Loucy (cell line): ENCODE results near the gene CPZ.

ENCODE experiments used
- H2AFZ ChIP-seq: fragments of 200-600 bp; sonication (generic); 2 replicates; pipeline ENCODE4 v1.6.0; 2016; ENCODE audit warnings: antibody characterized with exemption, mild to moderate bottlenecking, low read length, moderate library complexity
- H3F3A ChIP-seq: fragments of 200-600 bp; 2 replicates; pipeline ENCODE4 v1.6.0; 2016; ENCODE audit warnings: antibody characterized with exemption, low read depth, mild to moderate bottlenecking
- H3K27me3 ChIP-seq: fragments of 200-600 bp; sonication (generic); 2 replicates; pipeline ENCODE4 v1.6.1; 2014; ENCODE audit warnings: low read length, mild to moderate bottlenecking; ENCODE audit not compliant: insufficient read depth, poor library complexity, severe bottlenecking
- H3K36me3 ChIP-seq: fragments of 200-600 bp; sonication (generic); 2 replicates; pipeline ENCODE4 v1.6.1; 2016; ENCODE audit warnings: low read length; ENCODE audit not compliant: insufficient read depth
- H3K4me1 ChIP-seq: fragments of 200-600 bp; sonication (generic); 2 replicates; pipeline ENCODE4 v1.5.1; 2014; ENCODE audit warnings: low read length, mild to moderate bottlenecking; ENCODE audit not compliant: insufficient read depth, poor library complexity, severe bottlenecking
- H3K4me2 ChIP-seq: fragments of 200-600 bp; sonication (generic); 2 replicates; pipeline ENCODE4 v1.6.0; 2014; ENCODE audit warnings: antibody characterized with exemption, low read length, low read depth, mild to moderate bottlenecking; ENCODE audit not compliant: poor library complexity, severe bottlenecking
- H3K4me3 ChIP-seq: fragments of 200-600 bp; sonication (generic); 2 replicates; pipeline ENCODE4 v1.5.1; 2014; ENCODE audit warnings: low read length, mild to moderate bottlenecking, mixed read lengths; ENCODE audit not compliant: poor library complexity, severe bottlenecking
- H3K79me2 ChIP-seq: fragments of 200-600 bp; sonication (generic); 2 replicates; pipeline ENCODE4 v1.6.1; 2014; ENCODE audit warnings: low read length; ENCODE audit not compliant: insufficient read depth
- H3K9ac ChIP-seq: fragments of 200-600 bp; sonication (generic); 2 replicates; pipeline ENCODE4 v1.6.0; 2014; ENCODE audit warnings: mild to moderate bottlenecking, low read depth, low read length, moderate library complexity; ENCODE audit not compliant: poor library complexity, severe bottlenecking
- H3K9me2 ChIP-seq: fragments of 200-600 bp; sonication (generic); replicated peaks from 2 replicates; pipeline ENCODE4 v1.6.1; 2016; ENCODE audit warnings: low read depth, low read length, mixed read lengths
- H3K9me3 ChIP-seq: fragments of 200-600 bp; sonication (generic); 2 replicates; pipeline ENCODE4 v1.6.1; 2014; ENCODE audit warnings: mild to moderate bottlenecking, antibody characterized with exemption, low read length, low read depth; ENCODE audit not compliant: insufficient read depth
- H4K20me1 ChIP-seq: fragments of 200-600 bp; sonication (generic); 2 replicates; pipeline ENCODE4 v1.6.0; 2014; ENCODE audit warnings: antibody characterized with exemption, low read length, mild to moderate bottlenecking; ENCODE audit not compliant: insufficient read depth, poor library complexity, severe bottlenecking
- EZH2phosphoT487 ChIP-seq: fragments of 200-600 bp; IDR thresholded peaks from 2 replicates; pipeline ENCODE4 v1.6.1; 2018; ENCODE audit warnings: antibody characterized with exemption, mild to moderate bottlenecking, moderate library complexity, borderline replicate concordance
- TF ChIP-seq, protein P1 (sequence below): fragments of 200-600 bp; sonication (generic); conservative IDR thresholded peaks from 2 replicates; pipeline ENCODE4 v1.5.1; 2014; ENCODE audit warnings: mild to moderate bottlenecking, antibody characterized with exemption, low read length

The CPZ gene

DNA sequence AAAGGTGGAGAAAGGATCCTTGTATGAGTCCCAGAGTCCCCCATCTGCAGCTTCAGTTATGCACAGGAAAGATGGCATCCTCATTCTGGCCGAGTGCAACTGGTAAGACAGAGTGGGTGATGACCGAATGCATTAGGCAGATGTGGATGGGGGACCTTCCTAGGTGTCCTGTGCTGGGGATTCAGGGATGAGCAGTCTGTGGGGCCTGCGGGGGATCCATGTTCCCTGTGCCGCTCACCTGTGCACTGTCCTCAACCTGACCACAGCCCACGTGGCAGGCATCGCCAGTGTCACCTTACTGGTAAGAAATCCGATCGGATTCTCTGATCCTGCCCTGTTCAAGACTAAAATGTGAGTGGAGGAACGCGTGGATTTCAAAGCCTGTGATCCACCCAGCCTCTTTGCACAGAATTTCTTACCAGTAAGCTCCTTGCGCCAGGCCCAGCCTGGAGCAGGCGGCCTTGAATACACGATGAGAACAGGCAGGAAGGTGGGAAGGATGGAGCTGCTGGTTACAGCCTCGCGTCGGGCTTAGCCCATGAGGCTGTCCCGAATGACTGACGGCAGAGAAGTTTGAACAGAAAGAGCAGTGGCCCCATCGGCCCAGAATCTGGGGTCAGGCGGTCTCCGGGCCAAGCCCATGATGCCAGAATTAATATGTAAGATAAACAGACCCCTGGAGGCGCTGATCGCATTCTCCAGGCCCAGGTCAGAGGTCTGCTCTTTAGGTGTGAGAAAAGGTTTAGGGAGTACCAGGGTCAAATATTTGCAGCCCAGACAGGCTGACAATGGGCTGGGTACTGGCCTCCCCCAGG, 56.5 kb downstream of the CPZ start:
- no peaks in the 10 kb centered on the region for H3K4me1 ChIP-seq
- H3K9ac ChIP-seq: no peak overlapping the region
- no peaks in the 10 kb centered on the region; the same call in 1 of the 2 replicates for H3K9me3 ChIP-seq
- no peaks in the 10 kb centered on the region for H4K20me1 ChIP-seq
- no peaks in the 10 kb centered on the region for H3K27me3 ChIP-seq
- H3K4me2 ChIP-seq: no peak overlapping the region
- no peaks in the 10 kb centered on the region for H3K36me3 ChIP-seq
- H3K79me2 ChIP-seq: no peaks in the 10 kb centered on the region
- H3K9me2 ChIP-seq: no peaks in the 10 kb centered on the region
- no peaks in the 10 kb centered on the region for H3F3A ChIP-seq
- no peak overlapping the region for H2AFZ ChIP-seq
- no peak overlapping the region for H3K4me3 ChIP-seq
- no peak for TF ChIP-seq EZH2phosphoT487
- TF ChIP-seq, protein P1, sequence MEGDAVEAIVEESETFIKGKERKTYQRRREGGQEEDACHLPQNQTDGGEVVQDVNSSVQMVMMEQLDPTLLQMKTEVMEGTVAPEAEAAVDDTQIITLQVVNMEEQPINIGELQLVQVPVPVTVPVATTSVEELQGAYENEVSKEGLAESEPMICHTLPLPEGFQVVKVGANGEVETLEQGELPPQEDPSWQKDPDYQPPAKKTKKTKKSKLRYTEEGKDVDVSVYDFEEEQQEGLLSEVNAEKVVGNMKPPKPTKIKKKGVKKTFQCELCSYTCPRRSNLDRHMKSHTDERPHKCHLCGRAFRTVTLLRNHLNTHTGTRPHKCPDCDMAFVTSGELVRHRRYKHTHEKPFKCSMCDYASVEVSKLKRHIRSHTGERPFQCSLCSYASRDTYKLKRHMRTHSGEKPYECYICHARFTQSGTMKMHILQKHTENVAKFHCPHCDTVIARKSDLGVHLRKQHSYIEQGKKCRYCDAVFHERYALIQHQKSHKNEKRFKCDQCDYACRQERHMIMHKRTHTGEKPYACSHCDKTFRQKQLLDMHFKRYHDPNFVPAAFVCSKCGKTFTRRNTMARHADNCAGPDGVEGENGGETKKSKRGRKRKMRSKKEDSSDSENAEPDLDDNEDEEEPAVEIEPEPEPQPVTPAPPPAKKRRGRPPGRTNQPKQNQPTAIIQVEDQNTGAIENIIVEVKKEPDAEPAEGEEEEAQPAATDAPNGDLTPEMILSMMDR: no peak

DNA sequence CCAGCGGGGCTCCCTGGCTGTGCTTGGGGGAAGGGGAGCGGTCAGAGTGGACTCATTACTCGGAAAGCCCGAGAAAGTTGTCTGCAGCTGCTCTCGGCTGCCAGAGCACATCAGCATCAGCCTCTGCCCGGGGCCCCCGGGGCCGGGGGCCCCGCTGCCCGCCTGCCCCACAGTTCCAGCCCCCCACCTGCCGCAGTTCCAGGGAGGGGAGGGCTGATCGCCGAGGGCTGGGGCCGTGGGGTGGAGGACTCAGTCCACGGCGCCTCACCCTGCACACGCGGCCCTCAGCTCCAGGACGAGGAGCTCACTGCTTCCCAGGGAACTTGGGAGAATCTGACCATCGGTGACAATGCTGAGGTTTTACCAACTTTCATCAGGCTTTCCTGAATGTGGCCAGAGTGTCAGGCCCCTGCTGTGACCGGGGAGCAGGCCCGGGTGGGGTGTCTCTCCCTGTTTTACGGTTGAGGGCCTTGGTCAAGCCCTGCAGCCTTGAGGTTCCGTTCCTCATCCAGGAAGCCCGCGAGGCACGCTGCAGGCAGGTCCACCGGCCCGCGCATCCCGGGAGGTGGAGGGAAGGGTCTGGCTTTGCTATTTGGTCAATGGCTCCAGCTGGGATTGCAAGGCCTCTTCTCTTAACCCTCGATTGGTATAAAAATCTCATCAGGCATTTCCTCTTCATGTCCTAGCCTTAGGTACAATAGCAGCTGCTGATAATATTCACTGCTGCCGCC, 57.2 kb downstream of the CPZ start:
- TF ChIP-seq, protein P1: no peak
- no peak for TF ChIP-seq EZH2phosphoT487
- H2AFZ ChIP-seq: no peak overlapping the region
- no peaks in the 10 kb centered on the region for H3F3A ChIP-seq
- H3K9me2 ChIP-seq: no peaks in the 10 kb centered on the region
- no peaks in the 10 kb centered on the region for H3K36me3 ChIP-seq
- no peaks in the 10 kb centered on the region for H3K4me1 ChIP-seq
- H3K4me2 ChIP-seq: no peak overlapping the region
- H3K9me3 ChIP-seq: no peaks in the 10 kb centered on the region; the same call in 1 of the 2 replicates
- H3K9ac ChIP-seq: no peak overlapping the region
- no peak overlapping the region for H3K4me3 ChIP-seq
- no peaks in the 10 kb centered on the region for H4K20me1 ChIP-seq
- H3K79me2 ChIP-seq: no peaks in the 10 kb centered on the region
- H3K27me3 ChIP-seq: no peaks in the 10 kb centered on the region

DNA sequence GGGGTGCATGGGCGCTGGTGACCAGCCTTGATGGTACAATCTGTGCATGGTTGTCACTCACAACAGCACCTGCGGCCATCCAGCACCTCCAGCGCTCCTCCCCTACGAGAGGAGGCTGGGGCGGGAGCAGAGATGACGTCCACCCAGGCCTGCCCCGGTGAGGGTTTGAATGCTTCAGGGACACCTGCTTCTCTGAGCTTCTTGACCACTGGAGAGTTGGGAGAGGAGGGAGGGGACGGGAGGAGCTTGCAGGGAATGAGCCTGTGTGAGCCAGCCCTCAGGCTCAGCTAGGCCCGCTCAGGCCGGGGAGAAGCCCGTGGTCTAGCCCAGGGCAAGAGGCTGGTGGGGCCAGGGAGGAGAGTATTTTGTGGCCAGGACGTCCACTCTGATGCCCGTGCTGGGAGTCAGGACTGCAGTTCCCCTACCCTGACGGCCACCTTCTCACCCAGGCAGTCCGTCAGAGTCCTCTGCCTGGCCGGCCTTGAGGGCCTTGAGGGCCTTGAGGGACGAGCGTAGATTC, 59.2 kb downstream of the CPZ start:
- Histone ChIP-seq H3F3A (no peaks in the 10 kb centered on the region), H2AFZ (no peak overlapping the region), H3K4me1 (no peaks in the 10 kb centered on the region), H3K27me3 (no peaks in the 10 kb centered on the region), H3K79me2 (no peaks in the 10 kb centered on the region), H3K9me2 (no peaks in the 10 kb centered on the region), H4K20me1 (no peaks in the 10 kb centered on the region), H3K4me2 (no peak overlapping the region), H3K9me3 (peaks cover 8% of the 10 kb centered on the region; the same call in 1 of the 2 replicates), H3K36me3 (no peaks in the 10 kb centered on the region), H3K9ac (no peak overlapping the region), H3K4me3 (no peak overlapping the region)
- no peak for TF ChIP-seq EZH2phosphoT487
- TF ChIP-seq, protein P1: no peak
